ENCODE data around the gene PLA2G12B.

Gene PLA2G12B

GRCh38 chr10:72893136-72893798, 61.3 kb downstream of the PLA2G12B start, which contains the start of gene OIT3:
OIT3 (plus strand) TSS chr10:72893739; CDS start chr10:72893799, 60 bp downstream.
- no peak within 1 kb of the TSS for H3K27ac ChIP-seq (ENCODE audit: low read length)
- H3K4me3 ChIP-seq (ENCODE audit: low read length), result no peak within 1 kb of the TSS
- no peak for DNase-seq (ENCODE audit: low read depth, low spot score)
- no peaks in the 10 kb centered on the region for H3K4me1 ChIP-seq (ENCODE audit: control insufficient read depth, insufficient read depth, low read length)
- peaks cover 2% of the 10 kb centered on the region; the same call in 1 of the 2 replicates for H3K36me3 ChIP-seq (ENCODE audit: control insufficient read depth, insufficient read depth, low read length)
- no peaks in the 10 kb centered on the region for H3K27me3 ChIP-seq (ENCODE audit: control insufficient read depth, insufficient read depth, low read length)
- no peaks in the 10 kb centered on the region for H3K9me3 ChIP-seq (ENCODE audit: control insufficient read depth, insufficient read depth, low read length)
- WGBS (ENCODE audit: insufficient coverage, insufficient read length), result no CpG with 5 or more reads among the region's 4 CpGs

DNA sequence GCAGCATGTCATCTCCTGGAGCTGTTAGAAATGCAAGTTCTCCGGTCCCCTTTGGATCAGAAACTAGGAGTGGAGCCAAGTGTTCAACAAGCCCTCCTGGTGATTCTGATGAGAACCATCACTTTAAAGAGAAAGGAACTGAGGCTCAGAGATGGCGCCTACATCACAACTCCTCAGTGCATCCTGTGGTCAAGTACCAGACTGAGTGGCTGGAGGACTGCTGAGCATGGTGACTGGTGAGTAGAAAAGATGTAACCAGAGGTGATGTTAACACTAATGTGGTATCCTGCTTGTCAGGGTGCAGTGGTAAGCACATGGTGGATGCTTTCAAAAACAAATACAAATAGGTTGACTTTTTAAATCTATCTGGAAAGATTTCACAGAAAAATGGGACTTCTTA, 64.5 kb downstream of the PLA2G12B start:
- Histone ChIP-seq H3K9me3 (ENCODE audit: control insufficient read depth, insufficient read depth, low read length) (no peaks in the 10 kb centered on the region), H3K27me3 (ENCODE audit: control insufficient read depth, insufficient read depth, low read length) (no peaks in the 10 kb centered on the region), H3K27ac (ENCODE audit: low read length) (no peak overlapping the region), H3K4me1 (ENCODE audit: control insufficient read depth, insufficient read depth, low read length) (peaks cover 4% of the 10 kb centered on the region; the same call in 1 of the 2 replicates), H3K36me3 (ENCODE audit: control insufficient read depth, insufficient read depth, low read length) (peaks cover 4% of the 10 kb centered on the region; the same call in 1 of the 2 replicates), H3K4me3 (ENCODE audit: low read length) (no peak overlapping the region)
- DNase-seq (ENCODE audit: low read depth, low spot score), result no peak
- WGBS (ENCODE audit: insufficient coverage, insufficient read length), result no CpG with 5 or more reads among the region's 2 CpGs

DNA sequence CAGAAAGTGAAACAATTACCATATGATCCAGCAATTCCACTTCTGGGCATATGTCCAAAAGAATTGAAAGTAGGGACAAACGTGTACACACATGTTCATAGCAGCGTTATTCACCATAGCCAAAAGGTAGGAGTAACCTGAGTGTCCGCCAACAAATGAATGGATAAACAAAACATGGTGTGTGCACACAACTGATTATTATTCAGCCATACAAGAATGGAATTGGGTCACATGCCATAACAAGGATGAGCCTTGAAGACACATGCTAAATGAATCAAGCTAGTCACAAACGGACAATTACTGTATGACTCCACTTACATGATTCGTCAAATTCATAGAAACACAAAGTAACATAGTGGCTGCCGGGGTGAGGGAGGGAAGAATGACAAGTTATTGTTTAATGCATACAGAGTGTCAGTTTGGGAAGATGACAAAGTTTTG, 65.2 kb downstream of the PLA2G12B start:
- no peak for DNase-seq (ENCODE audit: low read depth, low spot score)
- Histone ChIP-seq H3K9me3 (ENCODE audit: control insufficient read depth, insufficient read depth, low read length) (no peaks in the 10 kb centered on the region), H3K36me3 (ENCODE audit: control insufficient read depth, insufficient read depth, low read length) (peaks cover 4% of the 10 kb centered on the region; the same call in 1 of the 2 replicates), H3K4me3 (ENCODE audit: low read length) (no peak overlapping the region), H3K4me1 (ENCODE audit: control insufficient read depth, insufficient read depth, low read length) (peaks cover 4% of the 10 kb centered on the region; the same call in 1 of the 2 replicates), H3K27ac (ENCODE audit: low read length) (no peak overlapping the region), H3K27me3 (ENCODE audit: control insufficient read depth, insufficient read depth, low read length) (no peaks in the 10 kb centered on the region)
- WGBS (ENCODE audit: insufficient coverage, insufficient read length), result no CpG with 5 or more reads among the region's 6 CpGs

GRCh38 chr10:72888151-72888638, 66.4 kb downstream of the PLA2G12B start:
- H3K36me3 ChIP-seq (ENCODE audit: control insufficient read depth, insufficient read depth, low read length), result peaks cover 4% of the 10 kb centered on the region; the same call in 1 of the 2 replicates
- H3K4me3 ChIP-seq (ENCODE audit: low read length), result no peak overlapping the region
- DNase-seq (ENCODE audit: low read depth, low spot score), result no peak
- no peak overlapping the region for H3K27ac ChIP-seq (ENCODE audit: low read length)
- H3K4me1 ChIP-seq (ENCODE audit: control insufficient read depth, insufficient read depth, low read length), result peaks cover 4% of the 10 kb centered on the region; the same call in 1 of the 2 replicates
- WGBS (ENCODE audit: insufficient coverage, insufficient read length), result no CpG with 5 or more reads among the region's 7 CpGs
- H3K27me3 ChIP-seq (ENCODE audit: control insufficient read depth, insufficient read depth, low read length), result no peaks in the 10 kb centered on the region
- no peaks in the 10 kb centered on the region for H3K9me3 ChIP-seq (ENCODE audit: control insufficient read depth, insufficient read depth, low read length)

- peaks cover 4% of the 10 kb centered on the region; the same call in 1 of the 2 replicates for H3K4me1 ChIP-seq (ENCODE audit: control insufficient read depth, insufficient read depth, low read length)
- peak overlapping the region; percentile 83 for H3K27ac ChIP-seq (ENCODE audit: low read length)
- peak; percentile 41 for DNase-seq (ENCODE audit: low read depth, low spot score)
- no CpG with 5 or more reads among the region's 5 CpGs for WGBS (ENCODE audit: insufficient coverage, insufficient read length)
- H3K4me3 ChIP-seq (ENCODE audit: low read length), result no peak overlapping the region
- peaks cover 4% of the 10 kb centered on the region; the same call in 1 of the 2 replicates for H3K36me3 ChIP-seq (ENCODE audit: control insufficient read depth, insufficient read depth, low read length)
- H3K27me3 ChIP-seq (ENCODE audit: control insufficient read depth, insufficient read depth, low read length), result no peaks in the 10 kb centered on the region
- H3K9me3 ChIP-seq (ENCODE audit: control insufficient read depth, insufficient read depth, low read length), result no peaks in the 10 kb centered on the region
Observed at GRCh38 chr10:72887043-72887442, 67.6 kb downstream of the PLA2G12B start.

DNA sequence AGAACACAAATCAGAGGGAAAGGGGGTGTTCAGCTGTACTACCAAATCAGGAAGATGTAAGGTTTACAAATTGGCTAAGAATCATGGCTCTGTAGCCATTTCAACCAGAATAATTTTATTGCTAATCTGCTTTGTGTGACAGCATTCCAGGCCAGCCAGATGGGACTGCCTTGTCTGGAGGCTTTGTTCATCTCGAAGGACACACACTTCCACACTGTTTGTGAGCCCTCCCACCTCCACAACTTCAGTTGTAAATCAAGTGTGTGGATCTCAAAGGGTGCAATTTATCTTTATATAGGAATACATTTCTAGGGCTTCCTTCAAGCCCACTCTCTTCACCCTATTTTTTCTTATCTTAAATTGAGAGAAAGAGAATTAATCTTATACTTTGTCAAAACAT, 68.0 kb downstream of the PLA2G12B start:
- no peak for DNase-seq (ENCODE audit: low read depth, low spot score)
- H3K27ac ChIP-seq (ENCODE audit: low read length), result peak overlapping the region; percentile 83
- H3K4me3 ChIP-seq (ENCODE audit: low read length), result no peak overlapping the region
- H3K36me3 ChIP-seq (ENCODE audit: control insufficient read depth, insufficient read depth, low read length), result peaks cover 4% of the 10 kb centered on the region; the same call in 1 of the 2 replicates
- H3K9me3 ChIP-seq (ENCODE audit: control insufficient read depth, insufficient read depth, low read length), result no peaks in the 10 kb centered on the region
- WGBS (ENCODE audit: insufficient coverage, insufficient read length), result no CpG with 5 or more reads among the region's 1 CpG
- H3K27me3 ChIP-seq (ENCODE audit: control insufficient read depth, insufficient read depth, low read length), result no peaks in the 10 kb centered on the region
- peaks cover 4% of the 10 kb centered on the region; the same call in 1 of the 2 replicates for H3K4me1 ChIP-seq (ENCODE audit: control insufficient read depth, insufficient read depth, low read length)

GRCh38 chr10:72885953-72886352, 68.7 kb downstream of the PLA2G12B start:
- WGBS (ENCODE audit: insufficient coverage, insufficient read length), result no CpG with 5 or more reads among the region's 2 CpGs
- peaks cover 4% of the 10 kb centered on the region; the same call in 1 of the 2 replicates for H3K36me3 ChIP-seq (ENCODE audit: control insufficient read depth, insufficient read depth, low read length)
- no peaks in the 10 kb centered on the region for H3K27me3 ChIP-seq (ENCODE audit: control insufficient read depth, insufficient read depth, low read length)
- DNase-seq (ENCODE audit: low read depth, low spot score), result no peak
- no peak overlapping the region for H3K27ac ChIP-seq (ENCODE audit: low read length)
- H3K9me3 ChIP-seq (ENCODE audit: control insufficient read depth, insufficient read depth, low read length), result no peaks in the 10 kb centered on the region
- peaks cover 4% of the 10 kb centered on the region; the same call in 1 of the 2 replicates for H3K4me1 ChIP-seq (ENCODE audit: control insufficient read depth, insufficient read depth, low read length)
- H3K4me3 ChIP-seq (ENCODE audit: low read length), result no peak overlapping the region
